ENCODE data around the gene FSTL3. TPM values are rescaled to one million over a fixed set of nuclear protein-coding genes. Genes with fewer than 3 reads are reported as not detected.
A peak's percentile ranks its signal among the peaks of the same experiment; 100 is the strongest.
"Not testable (repeated sequence)": the region's sequence is repeated elsewhere in the genome, so short reads cannot be mapped to it uniquely, and the experiment has no call there.

Gene FSTL3
- total RNA-seq, 2 donors from 2014 or later: 1.3 to 2.0 TPM

DNA sequence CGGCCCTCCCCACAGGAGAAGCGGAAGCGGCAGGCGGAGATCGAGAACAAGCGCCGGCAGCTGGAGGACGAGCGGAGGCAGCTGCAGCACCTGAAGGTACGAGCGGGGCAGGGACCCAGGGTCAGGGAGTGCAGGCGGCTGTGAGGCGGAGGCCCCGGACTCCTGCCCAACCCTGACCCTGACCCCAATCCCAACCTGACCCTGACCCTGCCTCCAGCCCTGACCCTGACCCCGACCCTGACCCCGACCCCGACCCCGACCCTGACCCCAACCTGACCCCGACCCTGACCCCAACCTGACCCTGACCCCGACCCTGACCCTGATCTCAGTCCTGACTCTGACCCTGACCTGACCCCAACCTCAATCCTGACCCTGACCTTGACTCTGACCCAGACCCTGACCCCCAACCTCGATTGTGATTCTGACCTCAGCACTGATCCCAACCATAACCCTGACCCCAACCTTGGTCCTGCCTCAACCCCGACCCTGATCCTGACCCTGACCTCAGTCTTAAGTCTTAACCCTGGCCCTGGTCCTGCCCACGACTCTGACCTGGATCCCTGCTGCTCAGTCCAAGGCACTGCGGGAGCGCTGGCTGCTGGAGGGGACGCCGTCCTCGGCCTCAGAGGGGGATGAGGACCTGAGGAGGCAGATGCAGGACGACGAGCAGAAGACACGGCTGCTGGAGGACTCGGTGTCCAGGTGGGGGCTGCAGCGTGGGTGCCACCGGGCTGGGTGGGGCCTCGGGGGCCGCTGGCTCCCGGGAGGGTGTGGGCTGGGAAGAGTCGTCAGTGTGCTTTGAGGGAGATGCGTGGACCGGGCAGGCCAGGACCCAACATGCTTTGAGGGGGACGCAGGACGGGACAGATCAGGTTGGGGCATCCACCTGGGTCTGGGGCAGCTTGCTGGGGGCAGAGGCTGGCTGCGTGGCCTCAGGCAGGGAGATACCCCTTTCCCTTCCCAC lies 51.1 kb downstream of the FSTL3 start:
- peak overlapping the region; percentile 19 for H3K4me3 Mint-ChIP-seq
- no peaks in the 10 kb centered on the region for H3K36me3 Mint-ChIP-seq (ENCODE audit: low read depth)
- H3K27me3 Mint-ChIP-seq: peaks cover 10% of the 10 kb centered on the region
- no peaks in the 10 kb centered on the region for H3K9me3 ChIP-seq (ENCODE audit: control insufficient read depth, low read length, poor library complexity, severe bottlenecking)
- DNase-seq (no peak), ATAC-seq (no peak)
- H3K4me1 Mint-ChIP-seq: no peaks in the 10 kb centered on the region
- no peak overlapping the region for H3K27ac Mint-ChIP-seq

DNA sequence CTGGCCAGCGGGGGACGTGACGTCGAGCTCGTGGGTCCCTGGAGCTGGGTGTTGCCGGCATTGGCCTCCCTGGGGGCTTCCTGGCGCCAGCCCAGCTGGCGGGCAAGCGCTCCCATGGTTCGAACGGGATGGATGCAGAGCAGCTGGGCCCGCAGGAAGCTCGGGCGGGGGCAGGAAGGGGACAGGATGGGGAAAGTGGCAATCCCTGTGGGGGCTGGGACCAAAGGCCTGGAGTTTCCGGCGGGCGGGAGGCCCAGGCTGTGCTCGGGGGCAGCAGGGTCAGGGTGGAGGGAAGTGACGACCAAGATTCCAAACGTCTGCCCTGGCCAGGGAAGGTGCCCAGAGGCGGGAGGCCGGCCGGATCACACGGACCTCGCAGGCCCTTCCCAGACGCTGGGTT lies 51.8 kb downstream of the FSTL3 start:
- no peaks in the 10 kb centered on the region for H3K9me3 ChIP-seq (ENCODE audit: control insufficient read depth, low read length, poor library complexity, severe bottlenecking)
- peaks cover 10% of the 10 kb centered on the region for H3K27me3 Mint-ChIP-seq
- no peak overlapping the region for H3K4me3 Mint-ChIP-seq
- peaks cover 2% of the 10 kb centered on the region for H3K4me1 Mint-ChIP-seq
- no peak overlapping the region for H3K27ac Mint-ChIP-seq
- no peaks in the 10 kb centered on the region for H3K36me3 Mint-ChIP-seq (ENCODE audit: low read depth)
- no peak for ATAC-seq
- no peak for DNase-seq

DNA sequence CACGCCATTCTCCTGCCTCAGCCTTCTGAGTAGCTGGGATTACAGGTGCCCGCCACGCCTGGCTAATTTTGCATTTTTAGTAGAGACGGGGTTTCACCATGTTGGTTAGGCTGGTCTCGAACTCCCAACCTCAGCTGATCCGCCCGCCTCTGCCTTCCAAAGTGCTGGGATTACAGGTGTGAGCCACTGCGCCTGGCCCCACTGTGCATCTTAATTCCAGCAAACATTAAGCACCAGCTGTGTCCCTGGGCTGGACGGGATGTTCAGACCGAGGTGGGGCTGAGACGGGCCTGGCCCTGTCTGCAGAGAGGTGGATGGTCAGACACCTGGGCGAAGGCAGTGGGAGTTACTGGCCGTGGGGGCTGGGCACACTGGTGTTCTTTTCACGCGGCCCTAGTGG lies 53.4 kb downstream of the FSTL3 start:
- ATAC-seq; H3K9me3 ChIP-seq (ENCODE audit: control insufficient read depth, low read length, poor library complexity, severe bottlenecking): not testable (repeated sequence)
- H3K4me1 Mint-ChIP-seq: peaks cover 10% of the 10 kb centered on the region

DNA sequence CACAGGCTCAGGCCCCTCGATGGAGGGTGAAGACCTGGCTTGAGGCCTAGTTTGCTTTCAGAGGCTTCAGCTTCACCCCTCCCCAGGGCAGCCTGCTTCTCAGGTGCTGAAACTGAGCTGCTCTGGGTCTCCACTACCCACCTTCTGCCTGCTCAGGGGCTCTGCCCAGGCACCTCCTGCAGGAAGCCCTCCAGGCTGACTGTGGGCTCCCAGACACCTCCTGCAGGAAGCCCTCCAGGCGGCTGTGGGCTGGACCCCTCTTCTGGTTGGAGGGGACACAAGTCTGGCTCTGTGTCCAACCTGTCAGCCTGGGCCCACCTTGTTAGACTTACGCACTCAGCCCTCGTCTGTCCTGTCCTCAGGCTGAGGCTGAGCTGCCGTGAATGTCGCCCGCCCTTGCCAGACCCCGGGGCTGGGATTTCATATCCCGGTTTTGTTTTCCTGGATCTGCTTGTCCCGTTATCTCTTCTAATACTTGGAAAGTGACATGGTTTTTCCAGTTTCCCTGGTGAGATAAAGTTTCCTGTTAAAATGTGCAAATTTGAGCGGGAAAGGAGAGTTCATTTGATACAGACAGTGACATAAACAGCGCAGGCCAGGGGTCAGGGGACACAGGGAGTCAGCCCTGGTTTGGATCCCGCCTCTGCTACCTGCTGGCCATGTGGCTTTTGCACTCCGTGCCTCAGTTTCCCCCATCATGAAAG lies 53.9 kb downstream of the FSTL3 start:
- H3K4me1 Mint-ChIP-seq: peaks cover 10% of the 10 kb centered on the region
- no peaks in the 10 kb centered on the region for H3K36me3 Mint-ChIP-seq (ENCODE audit: low read depth)
- H3K4me3 Mint-ChIP-seq: no peak overlapping the region
- peaks cover 4% of the 10 kb centered on the region for H3K27me3 Mint-ChIP-seq
- no peak for ATAC-seq
- no peak for DNase-seq
- no peak overlapping the region for H3K27ac Mint-ChIP-seq
- H3K9me3 ChIP-seq (ENCODE audit: control insufficient read depth, low read length, poor library complexity, severe bottlenecking): no peaks in the 10 kb centered on the region

More for the DNA sequence above, 53.4 kb downstream of the FSTL3 start:
- not testable (repeated sequence) for DNase-seq; H3K27me3 Mint-ChIP-seq; H3K27ac Mint-ChIP-seq; H3K4me3 Mint-ChIP-seq; H3K36me3 Mint-ChIP-seq (ENCODE audit: low read depth)

DNA sequence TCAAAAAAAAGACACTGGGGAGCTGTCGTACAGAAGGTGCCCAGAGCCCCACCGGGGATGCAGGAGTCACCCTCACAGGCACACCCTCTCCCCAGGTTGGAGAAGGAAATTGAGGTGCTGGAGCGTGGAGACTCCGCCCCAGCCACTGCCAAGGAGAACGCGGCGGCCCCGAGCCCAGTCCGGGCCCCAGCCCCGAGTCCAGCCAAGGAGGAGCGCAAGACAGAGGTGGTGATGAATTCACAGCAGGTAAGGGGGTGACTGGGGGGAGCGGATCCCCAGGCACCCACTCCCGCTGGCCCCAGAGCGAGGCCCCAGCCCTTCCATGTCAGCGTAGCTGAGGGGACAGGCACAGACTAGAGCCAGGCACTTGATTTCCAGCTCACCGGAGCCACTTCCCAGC lies 54.8 kb downstream of the FSTL3 start:
- Mint-ChIP-seq H3K27ac (no peak overlapping the region), H3K27me3 (no peaks in the 10 kb centered on the region), H3K36me3 (ENCODE audit: low read depth) (no peaks in the 10 kb centered on the region), H3K4me3 (no peak overlapping the region), H3K4me1 (peaks cover 10% of the 10 kb centered on the region)
- no peak for ATAC-seq
- no peak for DNase-seq
- no peaks in the 10 kb centered on the region for H3K9me3 ChIP-seq (ENCODE audit: control insufficient read depth, low read length, poor library complexity, severe bottlenecking)

DNA sequence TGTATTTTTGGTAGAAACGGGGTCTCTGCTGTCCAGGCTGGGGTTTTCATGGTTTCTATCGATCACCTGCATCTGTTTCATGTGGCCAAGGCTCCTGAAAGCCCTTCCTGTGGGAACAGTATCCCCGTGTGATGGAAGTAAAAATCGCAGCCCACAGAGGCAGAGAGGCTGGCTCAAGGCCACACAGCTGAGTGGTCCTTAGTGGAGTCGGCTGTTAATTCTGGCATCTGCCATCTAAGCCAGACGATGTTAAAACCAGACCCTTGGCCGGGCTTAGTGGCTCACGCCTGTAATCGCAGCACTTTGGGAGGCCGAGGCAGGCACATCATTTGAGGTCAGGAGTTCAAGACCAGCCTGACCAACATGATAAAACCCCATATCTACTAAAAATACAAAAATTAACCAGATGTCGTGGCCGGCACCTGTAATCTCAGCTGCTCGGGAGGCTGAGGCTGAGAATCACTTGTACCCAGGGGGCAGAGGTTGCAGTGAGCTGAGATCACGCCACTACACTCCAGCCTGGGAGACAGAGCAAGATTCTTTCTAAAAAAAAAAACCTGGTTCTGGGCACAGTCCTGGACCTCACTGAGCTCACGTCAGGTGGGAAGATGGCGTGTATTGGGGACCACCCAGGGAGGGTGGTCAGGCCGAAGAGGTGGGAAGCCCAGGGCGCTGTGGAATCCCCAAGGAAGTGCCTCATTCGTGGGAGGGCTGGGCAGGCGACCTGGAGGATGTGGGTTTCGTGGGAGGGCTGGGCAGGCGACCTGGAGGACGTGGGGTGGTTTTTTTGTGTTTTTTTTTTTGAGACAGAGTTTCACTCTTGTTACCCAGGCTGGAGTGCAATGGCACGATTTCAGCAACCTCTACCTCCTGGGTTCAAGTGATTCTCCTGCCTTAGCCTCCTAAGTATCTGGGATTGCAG lies 56.2 kb downstream of the FSTL3 start:
- ATAC-seq (no peak), DNase-seq (no peak)
- peaks cover 12% of the 10 kb centered on the region for H3K4me1 Mint-ChIP-seq
- H3K27me3 Mint-ChIP-seq: peaks cover 4% of the 10 kb centered on the region
- H3K27ac Mint-ChIP-seq: no peak overlapping the region
- H3K36me3 Mint-ChIP-seq (ENCODE audit: low read depth): no peaks in the 10 kb centered on the region
- no peaks in the 10 kb centered on the region for H3K9me3 ChIP-seq (ENCODE audit: control insufficient read depth, low read length, poor library complexity, severe bottlenecking)
- no peak overlapping the region for H3K4me3 Mint-ChIP-seq

Other genes with a start within 250 kb of the FSTL3 start
- not detected for gene SHC2, start 215.4 kb upstream of the FSTL3 start, total RNA-seq
- under 1 TPM; 0.15 to 0.31 TPM for gene MADCAM1, start 179.9 kb upstream of the FSTL3 start, total RNA-seq
- 10 to 100 TPM; 24.3 to 24.8 TPM for gene TPGS1, start 168.9 kb upstream of the FSTL3 start, total RNA-seq
- gene CDC34, start 144.6 kb upstream of the FSTL3 start, total RNA-seq: 10 to 100 TPM; 36.2 to 42.0 TPM
- gene GZMM, start 132.3 kb upstream of the FSTL3 start, total RNA-seq: 10 to 100 TPM; 43.8 to 45.6 TPM
- gene BSG, start 103.8 kb upstream of the FSTL3 start, total RNA-seq: 100 to 1,000 TPM; 152 to 165 TPM
- 1 to 10 TPM; 1.1 to 3.0 TPM for gene HCN2, start 86.5 kb upstream of the FSTL3 start, total RNA-seq
- gene POLRMT, start 42.9 kb upstream of the FSTL3 start, total RNA-seq: 10 to 100 TPM; 61.3 to 64.7 TPM
- gene FGF22, start 36.5 kb upstream of the FSTL3 start, total RNA-seq: under 1 TPM; 0.65 to 0.68 TPM
- 100 to 1,000 TPM; 105 to 126 TPM for gene RNF126, start 13.2 kb upstream of the FSTL3 start, total RNA-seq
- gene PRSS57, start 19.1 kb downstream of the FSTL3 start, total RNA-seq: not detected
- gene PALM, start 32.5 kb downstream of the FSTL3 start, total RNA-seq: not detected
- not detected for gene MISP, start 74.7 kb downstream of the FSTL3 start, total RNA-seq
- 100 to 1,000 TPM; 334 to 341 TPM for gene PTBP1, start 121.1 kb downstream of the FSTL3 start, total RNA-seq
- not detected for gene PLPPR3, start 145.6 kb downstream of the FSTL3 start, total RNA-seq
- gene AZU1, start 151.4 kb downstream of the FSTL3 start, total RNA-seq: 1 to 10 TPM in 1 of 2 donors, under 1 TPM in 1; 0.90 to 1.2 TPM
- not detected for gene PRTN3, start 164.6 kb downstream of the FSTL3 start, total RNA-seq
- gene ELANE, start 175.9 kb downstream of the FSTL3 start, total RNA-seq: not detected
- gene CFD, start 183.3 kb downstream of the FSTL3 start, total RNA-seq: 1 to 10 TPM; 1.9 to 5.3 TPM
- gene MED16, start 216.8 kb downstream of the FSTL3 start, total RNA-seq: 10 to 100 TPM; 59.6 to 71.3 TPM
- not detected for gene RNU6-9, start 217.1 kb downstream of the FSTL3 start, total RNA-seq
- 100 to 1,000 TPM; 233 to 243 TPM for gene R3HDM4, start 236.8 kb downstream of the FSTL3 start, total RNA-seq
- gene KISS1R, start 240.9 kb downstream of the FSTL3 start, total RNA-seq: under 1 TPM; 0.94 to 0.99 TPM
- gene ARID3A, start 249.6 kb downstream of the FSTL3 start, total RNA-seq: 10 to 100 TPM in 1 of 2 donors, 1 to 10 TPM in 1; 8.1 to 11.8 TPM